ENCODE results near the gene KPNA1. TPM values are rescaled to one million over a fixed set of nuclear protein-coding genes. Genes with fewer than 3 reads are reported as not detected.
"Not testable (repeated sequence)": the region's sequence is repeated elsewhere in the genome, so short reads cannot be mapped to it uniquely, and the experiment has no call there.

KPNA1 gene
- total RNA-seq, 1 donor from 2014 or later: 107 TPM

DNA sequence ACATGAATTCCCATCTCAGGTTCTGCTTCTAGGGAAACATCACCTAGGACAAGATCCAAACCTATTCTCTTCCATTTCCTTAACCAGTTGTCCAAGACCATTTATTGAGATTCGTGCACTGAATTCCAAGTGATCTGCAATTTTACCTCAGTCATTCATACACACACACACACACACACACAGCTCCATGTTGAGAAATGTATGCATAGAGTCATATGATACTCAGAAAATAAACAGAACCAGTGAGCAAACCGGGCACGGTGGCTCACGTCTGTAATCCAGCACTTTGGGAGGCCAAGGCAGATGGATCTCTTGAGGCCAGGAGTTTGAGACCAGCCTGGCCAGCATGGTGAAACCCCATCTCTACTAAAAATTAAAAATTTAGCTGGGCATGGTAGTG lies 6.1 kb upstream of the KPNA1 start:
- no peak for DNase-seq (ENCODE audit: low spot score)

DNA sequence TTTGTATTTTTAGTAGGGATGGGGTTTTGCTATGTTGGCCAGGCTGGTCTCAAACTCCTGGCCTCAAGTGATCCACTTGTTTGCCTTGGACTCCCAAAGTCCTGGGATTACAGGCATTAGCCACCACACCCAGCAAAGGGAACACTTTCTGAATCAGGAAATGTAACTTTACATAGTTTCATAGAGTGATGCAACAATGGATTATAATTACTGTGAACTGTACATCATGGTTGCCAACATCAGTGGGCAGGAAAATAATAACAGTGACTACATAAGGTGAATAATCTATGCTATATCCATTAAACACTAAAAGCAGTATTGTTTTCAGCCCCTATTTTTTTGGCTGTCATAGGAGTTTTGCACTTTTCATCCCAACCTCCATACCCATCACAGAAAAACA lies 5.0 kb upstream of the KPNA1 start:
- DNase-seq (ENCODE audit: low spot score): no peak

- no peak for DNase-seq (ENCODE audit: low spot score)
Measured at GRCh38 chr3:122516846-122517360, 2.2 kb upstream of the KPNA1 start.

- no peak for DNase-seq (ENCODE audit: low spot score)
Measured at GRCh38 chr3:122515870-122516269, 1.1 kb upstream of the KPNA1 start.

- no peak for DNase-seq (ENCODE audit: low spot score)
Measured at GRCh38 chr3:122515020-122515468, 305 bp upstream of the KPNA1 start.

DNA sequence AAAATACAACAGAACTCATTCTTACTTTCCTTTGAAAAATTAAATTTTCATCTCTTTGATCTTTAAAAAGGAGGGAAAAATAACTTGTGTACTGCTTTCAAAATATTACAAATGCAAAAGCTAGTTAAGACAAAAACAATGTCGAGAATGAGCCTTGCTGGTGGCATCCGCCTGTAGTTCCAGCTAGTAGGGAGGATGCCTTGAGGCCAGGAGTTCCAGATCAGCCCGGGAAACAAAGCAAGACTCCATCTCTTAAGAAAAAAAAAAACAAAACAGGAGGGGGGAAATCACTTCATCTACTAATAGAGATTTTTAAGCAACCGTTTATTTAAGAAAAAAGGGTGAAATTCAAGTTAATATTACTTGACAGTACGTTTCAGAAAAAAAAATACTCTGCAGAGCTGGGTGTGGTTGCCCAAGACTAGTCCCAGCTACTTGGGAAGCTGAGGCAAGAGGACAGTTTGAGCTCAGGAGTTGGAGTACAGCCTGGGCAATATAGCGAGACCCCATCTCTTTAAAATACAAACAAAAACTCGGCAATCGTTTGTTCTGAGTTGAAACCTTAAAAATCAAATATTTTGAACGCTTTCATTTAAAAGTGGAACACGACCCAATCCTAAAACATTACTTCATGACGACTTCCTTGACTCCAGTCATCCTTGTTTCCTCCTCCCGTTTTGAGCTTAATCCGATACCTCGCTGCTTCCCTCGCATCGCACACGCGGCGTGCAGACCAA lies 1.2 kb downstream of the KPNA1 start:
- DNase-seq (ENCODE audit: low spot score): no peak

GRCh38 chr3:122512284-122512683 lies 2.5 kb downstream of the KPNA1 start:
- DNase-seq (ENCODE audit: low spot score): no peak

DNA sequence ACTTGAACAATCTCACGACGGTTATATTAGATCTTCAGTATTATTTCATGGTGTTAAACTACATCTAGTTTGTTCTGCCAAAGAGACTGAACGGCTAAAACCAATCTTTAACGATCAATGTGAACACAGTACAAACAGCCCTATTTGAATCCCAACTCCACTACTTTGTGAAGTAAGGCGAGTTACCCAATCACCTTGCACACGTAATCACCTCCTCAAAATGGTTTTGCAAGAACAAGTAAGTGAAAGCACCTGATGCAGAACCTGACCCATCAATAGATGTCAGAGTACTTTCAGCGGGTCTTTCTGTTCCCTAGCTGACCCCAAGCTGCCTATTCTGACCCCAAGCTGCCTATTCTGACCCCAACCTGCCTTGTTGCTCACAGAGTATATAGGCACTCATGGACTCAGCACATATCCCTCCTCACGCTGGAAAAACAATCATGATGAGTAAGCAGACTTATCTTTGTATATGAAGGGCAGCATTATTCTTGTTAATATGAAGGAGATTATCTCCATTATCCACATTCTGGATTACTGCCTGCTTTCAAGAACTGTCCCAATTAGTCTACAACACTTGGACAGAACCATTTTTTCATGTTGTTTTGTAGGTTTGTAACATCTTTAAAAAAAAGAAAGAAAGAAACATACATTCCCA lies 3.7 kb downstream of the KPNA1 start:
- DNase-seq (ENCODE audit: low spot score): no peak

DNA sequence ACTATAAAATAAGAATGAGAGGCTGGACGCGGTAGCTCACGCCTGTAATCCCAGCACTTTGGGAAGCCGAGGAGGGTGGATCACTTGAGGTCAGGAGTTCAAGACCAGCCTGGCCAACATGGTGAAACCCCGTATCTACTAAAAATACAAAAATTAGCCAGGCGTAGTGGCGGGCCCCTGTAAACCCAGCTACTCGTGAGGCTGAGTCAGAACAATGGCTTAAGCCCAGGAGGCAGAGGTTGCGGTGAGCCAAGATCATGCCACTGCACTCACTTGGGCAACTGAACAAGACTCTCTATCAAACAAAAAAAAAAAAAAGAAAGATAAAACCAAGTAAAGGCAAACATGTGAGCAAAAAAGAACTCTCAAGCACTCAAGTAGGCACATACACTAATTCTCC lies 5.8 kb downstream of the KPNA1 start:
- DNase-seq (ENCODE audit: low spot score): not testable (repeated sequence)

DNA sequence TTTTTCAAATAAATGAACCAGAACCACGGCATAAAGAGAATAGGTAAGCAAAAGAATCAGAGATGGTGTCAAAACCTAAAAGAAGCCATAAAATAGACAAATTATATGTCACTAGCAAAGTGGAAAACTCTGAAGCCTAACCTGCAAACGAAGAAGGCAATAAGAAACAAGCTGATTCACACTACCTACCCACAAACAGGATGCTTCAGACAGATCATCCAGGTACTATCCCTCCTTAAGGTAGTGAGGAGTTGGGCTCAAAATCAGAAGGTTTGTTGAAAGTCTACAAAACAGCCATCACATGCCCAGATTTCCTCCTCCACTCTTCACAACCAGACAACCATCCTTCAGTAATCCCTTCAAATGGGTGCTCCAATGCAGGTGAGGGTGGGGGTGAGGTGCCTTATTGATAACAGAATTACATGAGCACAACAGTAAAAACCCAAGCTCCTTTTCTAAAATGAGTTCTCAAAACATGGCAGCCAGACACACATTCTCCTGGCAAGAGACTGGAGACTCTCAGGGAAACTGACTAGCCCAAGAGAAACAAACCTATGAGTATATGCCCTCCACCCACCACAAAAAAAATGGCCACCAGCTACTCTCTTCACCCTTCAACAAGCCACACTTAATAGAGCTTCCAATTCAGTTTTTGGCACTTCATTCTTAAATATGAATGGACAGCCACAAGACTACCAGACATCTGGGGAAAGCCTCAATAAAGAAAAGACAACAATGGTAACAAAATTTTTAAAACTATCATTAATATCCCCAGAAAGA lies 6.4 kb downstream of the KPNA1 start:
- no peak for DNase-seq (ENCODE audit: low spot score)

GRCh38 chr3:122506450-122506849 lies 8.3 kb downstream of the KPNA1 start:
- no peak for DNase-seq (ENCODE audit: low spot score)

DNA sequence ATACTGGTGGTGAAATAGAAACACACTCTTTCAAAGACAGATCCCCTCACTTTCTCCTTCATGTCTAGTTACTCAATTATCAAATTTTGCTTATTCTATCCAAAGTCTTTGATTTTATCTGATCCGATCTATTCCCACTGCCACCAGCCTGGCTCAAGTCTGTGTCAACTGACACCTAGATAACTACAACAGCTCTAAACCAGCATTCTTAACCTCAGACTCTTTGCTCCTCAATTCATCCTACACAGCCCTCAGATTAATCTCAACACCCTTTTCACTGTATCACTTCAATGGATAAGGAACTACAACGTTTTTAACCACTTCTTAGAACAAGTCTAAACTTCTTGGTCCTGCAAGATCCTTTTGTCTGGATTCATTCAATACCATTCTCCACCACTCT lies 9.1 kb downstream of the KPNA1 start:
- DNase-seq (ENCODE audit: low spot score): no peak

DNA sequence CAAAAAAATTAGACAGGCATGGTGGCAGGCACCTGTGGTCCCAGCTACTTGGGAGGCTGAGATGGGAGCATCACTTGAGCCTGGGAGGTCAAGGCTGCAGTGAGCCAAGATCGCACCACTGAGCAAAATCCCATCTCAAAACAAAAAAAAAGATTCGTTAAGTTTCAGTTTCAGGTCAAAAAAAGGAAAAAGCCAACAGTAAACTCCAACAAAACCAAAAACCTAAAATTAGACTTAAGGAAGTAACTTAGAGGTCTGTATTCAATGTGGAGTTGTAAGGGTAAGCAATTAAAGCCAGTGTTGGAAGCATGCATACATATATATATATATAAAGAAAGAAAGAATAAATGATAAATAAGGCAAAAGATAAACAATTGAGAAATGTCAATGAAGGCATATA lies 11.8 kb downstream of the KPNA1 start:
- DNase-seq (ENCODE audit: low spot score): no peak

DNA sequence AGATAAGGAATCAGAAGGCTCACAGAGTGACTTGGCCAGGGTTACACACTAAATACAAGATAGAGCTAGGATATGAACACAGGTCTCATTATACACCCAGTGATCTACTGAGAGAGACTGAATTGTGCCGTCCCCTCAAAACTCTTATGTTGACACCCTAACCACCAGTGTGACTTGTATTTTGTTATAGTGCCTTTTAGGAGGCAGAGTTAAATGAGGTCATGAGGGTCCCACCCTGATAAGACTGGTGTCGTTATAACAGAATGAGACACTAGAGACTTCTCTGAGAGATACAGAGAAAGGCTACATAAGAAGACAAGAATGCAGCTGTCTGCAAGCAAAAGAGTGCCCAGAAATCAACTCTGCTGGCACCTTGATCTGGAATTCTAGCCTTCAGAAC lies 12.6 kb downstream of the KPNA1 start:
- no peak for DNase-seq (ENCODE audit: low spot score)

GRCh38 chr3:122500964-122501363 lies 13.8 kb downstream of the KPNA1 start:
- not testable (repeated sequence) for DNase-seq (ENCODE audit: low spot score)

DNA sequence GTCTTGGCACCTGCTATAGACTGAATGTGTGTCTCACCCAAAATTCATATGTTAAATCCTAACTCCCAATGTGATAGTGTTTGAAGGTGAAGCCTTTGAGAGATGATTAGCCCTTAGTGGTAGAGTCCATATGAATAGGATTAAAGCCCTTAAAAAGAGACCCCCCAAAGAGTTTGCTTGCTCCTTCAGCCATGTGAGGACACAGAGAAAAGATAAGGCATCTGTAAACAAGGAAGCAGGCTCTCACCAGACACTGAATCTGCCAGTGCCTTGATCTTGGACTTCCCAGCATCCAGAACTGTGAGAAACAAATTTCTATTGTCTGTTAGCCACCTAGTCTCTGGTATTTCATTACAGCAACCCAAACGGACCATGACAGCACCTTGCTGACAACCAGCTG lies 16.6 kb downstream of the KPNA1 start:
- DNase-seq (ENCODE audit: low spot score): no peak

DNA sequence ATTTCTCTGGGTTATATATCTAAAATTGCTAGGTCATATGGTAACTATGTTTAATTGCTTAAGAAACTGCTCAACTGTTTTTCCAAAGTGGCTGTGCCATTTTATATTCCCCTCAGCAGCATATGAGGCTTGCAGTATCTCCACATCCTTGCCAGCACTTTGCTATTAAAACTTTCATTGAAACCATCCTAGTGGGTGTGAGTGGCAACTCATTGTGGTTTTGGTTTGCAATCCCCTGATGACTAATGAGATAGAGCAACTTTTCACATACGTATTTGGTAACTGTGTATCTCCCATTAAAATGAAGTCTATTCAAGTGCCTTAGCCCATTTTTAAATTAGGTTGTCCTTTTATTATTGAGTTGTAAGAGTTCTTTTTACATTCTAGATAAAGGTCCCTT lies 17.3 kb downstream of the KPNA1 start:
- no peak for DNase-seq (ENCODE audit: low spot score)

DNA sequence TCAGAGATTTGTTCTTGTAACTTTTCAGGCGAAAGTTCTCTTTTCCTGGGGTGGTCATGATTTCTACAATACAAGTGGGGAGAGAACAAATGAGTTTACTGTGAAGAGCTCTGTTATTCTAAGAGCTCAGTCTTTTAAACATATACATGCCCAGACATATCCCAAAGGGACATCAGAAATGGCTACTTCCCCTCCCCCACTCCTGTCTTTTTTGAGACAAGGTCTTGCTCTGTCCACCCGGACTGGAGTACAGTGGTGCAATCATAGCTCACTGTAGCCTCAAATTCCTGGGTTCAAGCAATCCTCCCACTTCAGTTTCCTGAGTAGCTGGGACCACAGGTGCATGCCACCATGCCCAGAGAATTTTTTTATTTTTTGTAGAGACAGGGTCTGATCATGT lies 18.2 kb downstream of the KPNA1 start:
- DNase-seq (ENCODE audit: low spot score): no peak

GRCh38 chr3:122493296-122493695 lies 21.4 kb downstream of the KPNA1 start:
- DNase-seq (ENCODE audit: low spot score): no peak

- DNase-seq (ENCODE audit: low spot score): no peak
Measured at GRCh38 chr3:122488262-122488973, 26.3 kb downstream of the KPNA1 start.

DNA sequence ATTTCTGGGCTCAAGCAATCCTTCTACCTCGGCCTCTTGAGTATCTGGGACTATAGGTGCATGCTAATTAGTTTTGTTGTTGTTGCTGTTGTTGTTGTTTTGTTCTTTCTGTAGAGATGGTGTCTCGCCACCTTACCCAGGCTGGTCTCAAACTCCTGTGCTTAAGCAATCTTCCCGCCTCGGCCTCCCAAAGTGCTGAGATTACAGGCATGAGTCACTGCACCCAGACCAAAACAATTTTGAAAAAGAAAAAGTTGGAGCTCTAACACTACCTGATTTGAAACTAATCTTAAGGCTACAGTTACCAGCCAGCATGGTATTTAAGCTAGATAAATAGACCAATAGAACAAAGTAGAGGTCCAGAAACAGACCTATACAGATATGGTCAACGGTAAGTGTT lies 29.8 kb downstream of the KPNA1 start:
- no peak for DNase-seq (ENCODE audit: low spot score)
